H9 (cell line): ENCODE measurements around the gene DCDC2. TPM values are rescaled to one million over a fixed set of nuclear protein-coding genes. Genes with fewer than 3 reads are reported as not detected.

Experiments
- DNase-seq: peaks from one replicate; pipeline ENCODE4 v3.0.0-alpha.2; 2017
- H2AFZ ChIP-seq: one replicate; pipeline ENCODE4 v1.6.1; 2013; ENCODE audit warnings: mild to moderate bottlenecking, low read length, control low read depth, moderate library complexity
- H2AK5ac ChIP-seq: 2 replicates; pipeline ENCODE4 v1.6.1; 2013; ENCODE audit warnings: low read length, control low read depth, mixed read lengths; ENCODE audit not compliant: insufficient read length
- H2BK120ac ChIP-seq: one replicate; pipeline ENCODE4 v1.6.1; 2013; ENCODE audit warnings: low read depth, mild to moderate bottlenecking, low read length, control low read depth, inconsistent platforms; ENCODE audit not compliant: poor library complexity, severe bottlenecking
- H2BK12ac ChIP-seq: 2 replicates; pipeline ENCODE4 v1.6.1; 2013; ENCODE audit warnings: low read length, control low read depth, mixed read lengths, low read depth; ENCODE audit not compliant: insufficient read length
- H2BK15ac ChIP-seq: 2 replicates; pipeline ENCODE4 v1.6.1; 2013; ENCODE audit warnings: low read depth, low read length, control low read depth
- H2BK20ac ChIP-seq: one replicate; pipeline ENCODE4 v1.6.1; 2013; ENCODE audit warnings: low read depth, mild to moderate bottlenecking, low read length, control low read depth, inconsistent platforms; ENCODE audit not compliant: poor library complexity, severe bottlenecking
- H2BK5ac ChIP-seq: 2 replicates; pipeline ENCODE4 v1.6.1; 2013; ENCODE audit warnings: low read length, control low read depth, mixed read lengths; ENCODE audit not compliant: insufficient read length
- H3K14ac ChIP-seq: 2 replicates; pipeline ENCODE4 v1.6.1; 2013; ENCODE audit warnings: low read length, control low read depth; ENCODE audit not compliant: insufficient read depth
- H3K18ac ChIP-seq: 2 replicates; pipeline ENCODE4 v1.6.1; 2013; ENCODE audit warnings: low read depth, mild to moderate bottlenecking, mixed read lengths, low read length, control low read depth; ENCODE audit not compliant: insufficient read length
- H3K23ac ChIP-seq: 2 replicates; pipeline ENCODE4 v1.6.1; 2013; ENCODE audit warnings: low read length, control low read depth, mixed read lengths, low read depth; ENCODE audit not compliant: insufficient read length
- H3K23me2 ChIP-seq: 2 replicates; pipeline ENCODE4 v1.6.1; 2013; ENCODE audit warnings: low read depth, mild to moderate bottlenecking, mixed read lengths, low read length, control low read depth; ENCODE audit not compliant: insufficient read length, poor library complexity, severe bottlenecking
- H3K27ac ChIP-seq: 2 replicates; pipeline ENCODE4 v1.5.1; 2013; ENCODE audit warnings: low read length, control low read depth, mixed read lengths, low read depth; ENCODE audit not compliant: insufficient read length
- H3K27me3 ChIP-seq: 2 replicates; pipeline ENCODE4 v1.6.1; 2013; ENCODE audit warnings: low read length, control low read depth, inconsistent platforms; ENCODE audit not compliant: insufficient read depth
- H3K4ac ChIP-seq: 2 replicates; pipeline ENCODE4 v1.6.1; 2013; ENCODE audit warnings: low read depth, mild to moderate bottlenecking, control low read depth, inconsistent platforms, low read length, moderate library complexity
- H3K4me1 ChIP-seq: 2 replicates; pipeline ENCODE4 v1.6.1; 2013; ENCODE audit warnings: low read length, control low read depth, inconsistent platforms; ENCODE audit not compliant: insufficient read depth
- H3K4me2 ChIP-seq: 2 replicates; pipeline ENCODE4 v1.6.1; 2013; ENCODE audit warnings: low read length, control low read depth, mixed read lengths; ENCODE audit not compliant: insufficient read length, insufficient read depth
- H3K56ac ChIP-seq: 2 replicates; pipeline ENCODE4 v1.6.1; 2013; ENCODE audit warnings: low read depth, mild to moderate bottlenecking, mixed read lengths, low read length, control low read depth; ENCODE audit not compliant: insufficient read length
- H3K79me1 ChIP-seq: 2 replicates; pipeline ENCODE4 v1.6.1; 2013; ENCODE audit warnings: low read depth, mild to moderate bottlenecking, moderate library complexity, low read length, control low read depth, inconsistent platforms; ENCODE audit not compliant: insufficient read depth, poor library complexity, severe bottlenecking
- H3K79me2 ChIP-seq: 2 replicates; pipeline ENCODE4 v1.6.1; 2013; ENCODE audit warnings: low read length, control low read depth, inconsistent platforms; ENCODE audit not compliant: insufficient read depth
- H3K9ac ChIP-seq: 2 replicates; pipeline ENCODE4 v1.6.1; 2013; ENCODE audit warnings: low read length, control low read depth, mixed read lengths; ENCODE audit not compliant: insufficient read length; ENCODE audit errors: extremely low read depth
- H3K9me3 ChIP-seq: one replicate; pipeline ENCODE4 v1.6.1; 2013; ENCODE audit warnings: low read depth, low read length, inconsistent platforms; ENCODE audit not compliant: control insufficient read depth
- H3T11ph ChIP-seq: one replicate; pipeline ENCODE4 v1.6.1; 2013; ENCODE audit warnings: mild to moderate bottlenecking, low read length, control low read depth, inconsistent platforms
- H4K20me1 ChIP-seq: one replicate; pipeline ENCODE4 v1.6.1; 2013; ENCODE audit not compliant: control insufficient read depth, insufficient read length, insufficient read depth
- H4K5ac ChIP-seq: 2 replicates; pipeline ENCODE4 v1.6.1; 2013; ENCODE audit warnings: low read depth, mild to moderate bottlenecking, mixed read lengths, low read length, control low read depth; ENCODE audit not compliant: insufficient read length
- H4K8ac ChIP-seq: replicated peaks from 2 replicates; pipeline ENCODE4 v1.6.1; 2013; ENCODE audit warnings: low read length, control low read depth, mixed read lengths, low read depth; ENCODE audit not compliant: insufficient read length
- H4K91ac ChIP-seq: 2 replicates; pipeline ENCODE4 v1.6.1; 2013; ENCODE audit warnings: low read depth, mild to moderate bottlenecking, moderate library complexity, mixed read lengths, low read length, control low read depth; ENCODE audit not compliant: insufficient read length
- H3K27ac Mint-ChIP-seq, 3 experiments: 2 replicates in 2 of 3; 3 replicates in 1 of 3; pipeline ENCODE4 v1.8.0; 2020 to 2021; ENCODE audit warnings: mixed read lengths in 3 of 3, mild to moderate bottlenecking in 1 of 3, moderate library complexity in 1 of 3
- H3K27me3 Mint-ChIP-seq: 2 replicates; pipeline ENCODE4 v1.8.0; 2021; ENCODE audit warnings: low read depth, mild to moderate bottlenecking, moderate library complexity, mixed read lengths
- H3K36me3 Mint-ChIP-seq, 3 experiments: 2 replicates in 2 of 3; 3 replicates in 1 of 3; pipeline ENCODE4 v1.8.0; 2020 to 2021; ENCODE audit warnings: low read depth in 3 of 3, mixed read lengths in 3 of 3; ENCODE audit not compliant: insufficient read depth in 1 of 3
- H3K4me1 Mint-ChIP-seq, 2 experiments: 2 replicates each; pipeline ENCODE4 v1.8.0; 2020; ENCODE audit warnings: mixed read lengths in 2 of 2
- H3K4me3 Mint-ChIP-seq, 2 experiments: 2 replicates in 1 of 2; 3 replicates in 1 of 2; pipeline ENCODE4 v1.8.0; 2020 to 2021; ENCODE audit warnings: mild to moderate bottlenecking in 2 of 2, mixed read lengths in 2 of 2, moderate library complexity in 1 of 2
- H3K9me3 Mint-ChIP-seq, 2 experiments: 2 replicates in 1 of 2; 3 replicates in 1 of 2; pipeline ENCODE4 v1.8.0; 2020; ENCODE audit warnings: mild to moderate bottlenecking in 2 of 2, mixed read lengths in 2 of 2, moderate library complexity in 1 of 2
- CTCF ChIP-seq: fragments of 200-600 bp; sonication (generic); conservative IDR thresholded peaks from 3 replicates; pipeline ENCODE4 v1.8.0; 2021; ENCODE audit warnings: antibody characterized with exemption, mild to moderate bottlenecking
- WGBS: extraction: QIAGEN DNeasy Blood & Tissue Kit; methylation state at CpG from one replicate; pipeline ENCODE4 v1.1.7; 2013; ENCODE audit warnings: missing lambda C conversion rate, low lambda C conversion rate, mixed read lengths; ENCODE audit not compliant: insufficient read length; ENCODE audit errors: extremely low coverage; 5-methylcytosine and 5-hydroxymethylcytosine counted together
- total RNA-seq: library from RNA; stranded (reverse); gene quantifications from 2 replicates; pipeline ENCODE4 v1.2.1, GENCODE V29; 2021

Gene DCDC2
- total RNA-seq, 1 experiment from 2014 or later = 0.59 TPM

DNA sequence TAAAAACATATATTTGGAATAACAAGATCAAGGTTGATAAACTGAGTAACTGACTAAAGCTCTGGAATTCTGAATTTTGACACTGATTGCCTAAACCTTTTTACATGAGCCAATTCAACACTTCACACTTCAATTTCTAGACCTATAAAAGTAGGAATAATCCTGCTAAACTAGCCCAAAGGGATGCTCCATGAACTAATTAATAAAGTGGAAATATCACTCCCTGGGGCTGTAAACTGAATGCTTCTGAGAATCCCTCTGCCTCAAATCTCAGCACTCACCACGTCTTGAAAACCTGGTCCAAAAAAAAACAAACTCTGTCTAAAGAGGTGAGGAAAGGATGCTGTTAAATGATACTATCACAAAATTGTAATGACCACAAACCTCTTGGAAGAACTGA, 50.9 kb downstream of the DCDC2 start:
- H3K4me2 ChIP-seq = no peak overlapping the region
- H3K27me3 ChIP-seq = no peaks in the 10 kb centered on the region
- no peak for DNase-seq
- H3K14ac ChIP-seq = no peak overlapping the region
- Mint-ChIP-seq H3K4me1 (peaks cover 12 to 18% of the 10 kb centered on the region in 2 experiments), H3K4me3 (no peak overlapping the region), H3K27ac (no peak overlapping the region), H3K9me3 (peaks cover 15% of the 10 kb centered on the region in 2 experiments), H3K27me3 (no peaks in the 10 kb centered on the region; the same call in 1 of the 2 replicates), H3K36me3 (peaks cover 4 to 17% (median 16%) of the 10 kb centered on the region in 3 experiments)
- no peak overlapping the region for H3K56ac ChIP-seq
- no peak overlapping the region for H2BK12ac ChIP-seq
- no peak overlapping the region for H2AK5ac ChIP-seq
- H3T11ph ChIP-seq = no peak overlapping the region
- H3K79me2 ChIP-seq = no peaks in the 10 kb centered on the region
- no peak overlapping the region for H3K27ac ChIP-seq
- no peak overlapping the region for H4K8ac ChIP-seq
- H3K23ac ChIP-seq = no peak overlapping the region
- H3K18ac ChIP-seq = no peak overlapping the region
- H2BK5ac ChIP-seq = no peak overlapping the region
- no peaks in the 10 kb centered on the region; the same call in 1 of the 2 replicates for H3K4me1 ChIP-seq
- no peak for TF ChIP-seq CTCF
- no CpG with 5 or more reads among the region's 1 CpG for WGBS
- H2BK20ac ChIP-seq = no peak overlapping the region
- H2BK120ac ChIP-seq = no peak overlapping the region
- H4K5ac ChIP-seq = no peak overlapping the region
- H4K20me1 ChIP-seq = no peaks in the 10 kb centered on the region
- H3K9ac ChIP-seq = no peak overlapping the region
- H4K91ac ChIP-seq = no peak overlapping the region
- no peaks in the 10 kb centered on the region for H3K79me1 ChIP-seq
- H3K23me2 ChIP-seq = no peaks in the 10 kb centered on the region
- no peak overlapping the region for H3K4ac ChIP-seq
- H2BK15ac ChIP-seq = no peak overlapping the region
- H2AFZ ChIP-seq = no peak overlapping the region
- peaks cover 12% of the 10 kb centered on the region for H3K9me3 ChIP-seq
